Measurements from ENCODE around the gene PAWR. TPM values are rescaled to one million over a fixed set of nuclear protein-coding genes. Genes with fewer than 3 reads are reported as not detected.
"Not testable (repeated sequence)": the region's sequence is repeated elsewhere in the genome, so short reads cannot be mapped to it uniquely, and the experiment has no call there.

The PAWR gene
- total RNA-seq, 6 experiments from 2014 or later = 55.2 to 89.4 (median 70.5) TPM

- no peak for TF ChIP-seq CTCF (IDR thresholded peaks at IDR 0.05)
- Mint-ChIP-seq H3K27ac (peak overlapping the region; percentile 44), H3K4me1 (ENCODE audit: low read depth) (peaks cover 25% of the 10 kb centered on the region), H3K9me3 (peaks cover 9% of the 10 kb centered on the region), H3K4me3 (peak overlapping the region; percentile 12; the same call in 1 of the 2 replicates), H3K36me3 (ENCODE audit: low read depth) (peaks cover 39% of the 10 kb centered on the region), H3K27me3 (ENCODE audit: insufficient read depth) (peaks cover 2% of the 10 kb centered on the region; the same call in 1 of the 2 replicates)
- DNase-seq = peak; percentile 25
Observed at GRCh38 chr12:79566452-79567174, 124.2 kb downstream of the PAWR start.

- DNase-seq; H3K4me3 Mint-ChIP-seq; H3K9me3 Mint-ChIP-seq; H3K27me3 Mint-ChIP-seq (ENCODE audit: insufficient read depth); H3K27ac Mint-ChIP-seq: not testable (repeated sequence)
- peaks cover 31% of the 10 kb centered on the region for H3K4me1 Mint-ChIP-seq (ENCODE audit: low read depth)
- peaks cover 36% of the 10 kb centered on the region for H3K36me3 Mint-ChIP-seq (ENCODE audit: low read depth)
Observed at GRCh38 chr12:79564727-79565350, 125.9 kb downstream of the PAWR start.

GRCh38 chr12:79563021-79563740, 127.6 kb downstream of the PAWR start:
- Mint-ChIP-seq H3K4me1 (ENCODE audit: low read depth) (peaks cover 48% of the 10 kb centered on the region), H3K27ac (no peak overlapping the region), H3K27me3 (ENCODE audit: insufficient read depth) (peaks cover 2% of the 10 kb centered on the region; the same call in 1 of the 2 replicates), H3K36me3 (ENCODE audit: low read depth) (peaks cover 40% of the 10 kb centered on the region), H3K4me3 (no peak overlapping the region), H3K9me3 (peaks cover 7% of the 10 kb centered on the region)
- no peak for DNase-seq
- TF ChIP-seq CTCF (IDR thresholded peaks at IDR 0.05) = no peak

- Mint-ChIP-seq H3K9me3 (peaks cover 7% of the 10 kb centered on the region), H3K27ac (no peak overlapping the region), H3K4me1 (ENCODE audit: low read depth) (peaks cover 50% of the 10 kb centered on the region), H3K4me3 (no peak overlapping the region), H3K36me3 (ENCODE audit: low read depth) (peaks cover 40% of the 10 kb centered on the region), H3K27me3 (ENCODE audit: insufficient read depth) (peaks cover 2% of the 10 kb centered on the region; the same call in 1 of the 2 replicates)
- no peak for DNase-seq
- TF ChIP-seq CTCF (IDR thresholded peaks at IDR 0.05) = no peak
Observed at GRCh38 chr12:79561401-79562132, 129.2 kb downstream of the PAWR start.

GRCh38 chr12:79560225-79560889, 130.4 kb downstream of the PAWR start:
- no peak for DNase-seq
- Mint-ChIP-seq H3K4me1 (ENCODE audit: low read depth) (peaks cover 45% of the 10 kb centered on the region), H3K4me3 (no peak overlapping the region), H3K27ac (no peak overlapping the region), H3K9me3 (peaks cover 7% of the 10 kb centered on the region), H3K27me3 (ENCODE audit: insufficient read depth) (no peaks in the 10 kb centered on the region), H3K36me3 (ENCODE audit: low read depth) (peaks cover 28% of the 10 kb centered on the region)
- TF ChIP-seq CTCF (IDR thresholded peaks at IDR 0.05) = no peak
